ENCODE data around the gene PRF1. TPM values are rescaled to one million over a fixed set of nuclear protein-coding genes. Genes with fewer than 3 reads are reported as not detected.

PRF1 gene
- total and polyA plus RNA-seq, 2 donors (not counting 1 experiment from before 2014, with no cell fraction given): 1.0 to 1.9 TPM

- WGBS (ENCODE audit: insufficient coverage): no CpG with 5 or more reads among the region's 2 CpGs
- CTCF ChIA-PET: no interaction called here
- no peaks in the 10 kb centered on the region for H3K9me3 Mint-ChIP-seq (ENCODE audit: insufficient read depth)
Observed at GRCh38 chr10:70605161-70605560, 2.6 kb upstream of the PRF1 start.

GRCh38 chr10:70604106-70604505 lies 1.6 kb upstream of the PRF1 start:
- H3K4me2 ChIP-seq (replicated peaks; ENCODE audit: low read depth, low read length, poor library complexity, severe bottlenecking): no peak overlapping the region
- POLR2A ChIA-PET: no interaction called here
- TF ChIP-seq EZH2 (IDR thresholded peaks at IDR 0.05; ENCODE audit: borderline replicate concordance, insufficient read depth, low read depth, low read length, poor library complexity, severe bottlenecking): no peak
- no peak for TF ChIP-seq CTCF (IDR thresholded peaks at IDR 0.05)
- H3K27ac ChIP-seq (ENCODE audit: low read length in 2 of 2): no peak overlapping the region
- H3K36me3 ChIP-seq (replicated peaks in 1 of 2; ENCODE audit: control extremely low read depth in 1 of 2, control insufficient read depth in 1 of 2, extremely low read depth in 1 of 2, insufficient read depth in 2 of 2, low read length in 1 of 2): no peaks in the 10 kb centered on the region
- DNase-seq: no peak
- H3K27me3 ChIP-seq (replicated peaks in 1 of 4; ENCODE audit: control extremely low read depth in 1 of 4, control insufficient read depth in 3 of 4, insufficient read depth in 4 of 4, low read length in 3 of 4): peaks cover 0 to 4% (median 0%) of the 10 kb centered on the region in 4 experiments
- no peaks in the 10 kb centered on the region for H3K9me3 ChIP-seq (ENCODE audit: control extremely low read depth in 1 of 3, control insufficient read depth in 2 of 3, insufficient read depth in 1 of 3, low read length in 2 of 3)
- Mint-ChIP-seq H3K27ac (no peak overlapping the region), H3K4me3 (no peak overlapping the region), H3K9me3 (ENCODE audit: insufficient read depth) (no peaks in the 10 kb centered on the region), H3K27me3 (no peaks in the 10 kb centered on the region), H3K4me1 (no peaks in the 10 kb centered on the region)
- H4K20me1 ChIP-seq (ENCODE audit: control insufficient read depth, insufficient read depth, low read length, poor library complexity, severe bottlenecking): no peaks in the 10 kb centered on the region
- intact Hi-C loops (cut with micrococcal nuclease): no loop called here
- no peak overlapping the region for H2AFZ ChIP-seq (ENCODE audit: insufficient read depth, low read depth, low read length, poor library complexity, severe bottlenecking)
- H3K4me3 ChIP-seq (ENCODE audit: control extremely low read depth in 1 of 5, extremely low read depth in 1 of 5, insufficient read depth in 1 of 5, low read depth in 2 of 5, low read length in 4 of 5): no peak overlapping the region
- ATAC-seq (ENCODE audit: low read depth): no peak
- CTCF ChIA-PET: no interaction called here
- H3K9ac ChIP-seq (ENCODE audit: low read length): no peak overlapping the region
- H3K79me2 ChIP-seq (ENCODE audit: control insufficient read depth, insufficient read depth, low read length): no peaks in the 10 kb centered on the region
- 86% methylated on average over 1 of the region's 4 CpGs for WGBS (ENCODE audit: insufficient coverage)
- no peaks in the 10 kb centered on the region for H3K4me1 ChIP-seq (ENCODE audit: control insufficient read depth in 2 of 2, insufficient read depth in 2 of 2, low read length in 2 of 2)

More at GRCh38 chr10:70605161-70605560, 2.6 kb upstream of the PRF1 start:
- H3K4me3 ChIP-seq (ENCODE audit: control extremely low read depth in 1 of 5, extremely low read depth in 1 of 5, insufficient read depth in 1 of 5, low read depth in 2 of 5, low read length in 4 of 5): no peak overlapping the region
- H3K27me3 ChIP-seq (replicated peaks in 1 of 4; ENCODE audit: control extremely low read depth in 1 of 4, control insufficient read depth in 3 of 4, insufficient read depth in 4 of 4, low read length in 3 of 4): peaks cover 0 to 4% (median 0%) of the 10 kb centered on the region in 4 experiments
- H3K4me2 ChIP-seq (replicated peaks; ENCODE audit: low read depth, low read length, poor library complexity, severe bottlenecking): no peak overlapping the region
- H3K4me1 ChIP-seq (ENCODE audit: control insufficient read depth in 2 of 2, insufficient read depth in 2 of 2, low read length in 2 of 2): no peaks in the 10 kb centered on the region
- DNase-seq: no peak
- no peak overlapping the region for H3K9ac ChIP-seq (ENCODE audit: low read length)
- Mint-ChIP-seq H3K4me1 (no peaks in the 10 kb centered on the region), H3K27me3 (no peaks in the 10 kb centered on the region), H3K27ac (no peak overlapping the region), H3K4me3 (no peak overlapping the region)
- H2AFZ ChIP-seq (ENCODE audit: insufficient read depth, low read depth, low read length, poor library complexity, severe bottlenecking): no peak overlapping the region
- POLR2A ChIA-PET: no interaction called here
- H3K79me2 ChIP-seq (ENCODE audit: control insufficient read depth, insufficient read depth, low read length): no peaks in the 10 kb centered on the region
- no peaks in the 10 kb centered on the region for H4K20me1 ChIP-seq (ENCODE audit: control insufficient read depth, insufficient read depth, low read length, poor library complexity, severe bottlenecking)
- intact Hi-C loops (cut with micrococcal nuclease): no loop called here
- H3K36me3 ChIP-seq (replicated peaks in 1 of 2; ENCODE audit: control extremely low read depth in 1 of 2, control insufficient read depth in 1 of 2, extremely low read depth in 1 of 2, insufficient read depth in 2 of 2, low read length in 1 of 2): no peaks in the 10 kb centered on the region
- H3K9me3 ChIP-seq (ENCODE audit: control extremely low read depth in 1 of 3, control insufficient read depth in 2 of 3, insufficient read depth in 1 of 3, low read length in 2 of 3): no peaks in the 10 kb centered on the region
- ATAC-seq (ENCODE audit: low read depth): no peak
- TF ChIP-seq CTCF (IDR thresholded peaks at IDR 0.05): no peak
- no peak for TF ChIP-seq EZH2 (IDR thresholded peaks at IDR 0.05; ENCODE audit: borderline replicate concordance, insufficient read depth, low read depth, low read length, poor library complexity, severe bottlenecking)
- no peak overlapping the region for H3K27ac ChIP-seq (ENCODE audit: low read length in 2 of 2)
